ENCODE measurements around the gene KLF16. TPM values are rescaled to one million over a fixed set of nuclear protein-coding genes. Genes with fewer than 3 reads are reported as not detected.

KLF16 gene
- total RNA-seq, 1 donor from 2014 or later, result 52.4 TPM

- no peaks in the 10 kb centered on the region for H3K9me3 Mint-ChIP-seq (ENCODE audit: unreplicated experiment)
- TF ChIP-seq, protein P1, sequence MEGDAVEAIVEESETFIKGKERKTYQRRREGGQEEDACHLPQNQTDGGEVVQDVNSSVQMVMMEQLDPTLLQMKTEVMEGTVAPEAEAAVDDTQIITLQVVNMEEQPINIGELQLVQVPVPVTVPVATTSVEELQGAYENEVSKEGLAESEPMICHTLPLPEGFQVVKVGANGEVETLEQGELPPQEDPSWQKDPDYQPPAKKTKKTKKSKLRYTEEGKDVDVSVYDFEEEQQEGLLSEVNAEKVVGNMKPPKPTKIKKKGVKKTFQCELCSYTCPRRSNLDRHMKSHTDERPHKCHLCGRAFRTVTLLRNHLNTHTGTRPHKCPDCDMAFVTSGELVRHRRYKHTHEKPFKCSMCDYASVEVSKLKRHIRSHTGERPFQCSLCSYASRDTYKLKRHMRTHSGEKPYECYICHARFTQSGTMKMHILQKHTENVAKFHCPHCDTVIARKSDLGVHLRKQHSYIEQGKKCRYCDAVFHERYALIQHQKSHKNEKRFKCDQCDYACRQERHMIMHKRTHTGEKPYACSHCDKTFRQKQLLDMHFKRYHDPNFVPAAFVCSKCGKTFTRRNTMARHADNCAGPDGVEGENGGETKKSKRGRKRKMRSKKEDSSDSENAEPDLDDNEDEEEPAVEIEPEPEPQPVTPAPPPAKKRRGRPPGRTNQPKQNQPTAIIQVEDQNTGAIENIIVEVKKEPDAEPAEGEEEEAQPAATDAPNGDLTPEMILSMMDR (IDR thresholded peaks at IDR 0.05; ENCODE audit: insufficient read depth, low read depth, low read length), result peak; percentile 59
- no peak for TF ChIP-seq EZH2 (IDR thresholded peaks at IDR 0.05; ENCODE audit: insufficient read depth, low read length)
Observed at GRCh38 chr19:1853295-1854038, 9.9 kb downstream of the KLF16 start.

GRCh38 chr19:1852581-1853128, 10.7 kb downstream of the KLF16 start:
- Histone ChIP-seq H3K4me2 (ENCODE audit: low read length) (no peak overlapping the region), H3K9me3 (ENCODE audit: insufficient read depth, low read depth, low read length) (no peaks in the 10 kb centered on the region), H3K27ac (ENCODE audit: low read depth, low read length) (no peak overlapping the region), H3K36me3 (ENCODE audit: insufficient read depth, low read length) (no peaks in the 10 kb centered on the region), H3K4me1 (ENCODE audit: insufficient read depth, low read length) (peaks cover 26% of the 10 kb centered on the region), H3K27me3 (ENCODE audit: insufficient read depth, low read length) (no peaks in the 10 kb centered on the region), H2AFZ (ENCODE audit: low read depth, low read length) (no peak overlapping the region), H3K4me3 (ENCODE audit: insufficient read depth, low read depth, low read length) (no peak overlapping the region), H4K20me1 (ENCODE audit: insufficient read depth, low read length) (peaks cover 71% of the 10 kb centered on the region), H3K79me2 (ENCODE audit: insufficient read depth, low read length) (peaks cover 68% of the 10 kb centered on the region), H3K9ac (ENCODE audit: low read length) (no peak overlapping the region)
- no peaks in the 10 kb centered on the region for H3K36me3 Mint-ChIP-seq (ENCODE audit: low read depth, unreplicated experiment)
- no peak overlapping the region for H3K4me3 Mint-ChIP-seq (ENCODE audit: unreplicated experiment)
- FAIRE-seq, result no peak
- no peak overlapping the region for H3K27ac Mint-ChIP-seq (ENCODE audit: unreplicated experiment)
- H3K4me1 Mint-ChIP-seq (ENCODE audit: low read depth, unreplicated experiment), result peaks cover 14% of the 10 kb centered on the region
- TF ChIP-seq, protein P1 (IDR thresholded peaks at IDR 0.05; ENCODE audit: insufficient read depth, low read depth, low read length), result no peak
- no peak for TF ChIP-seq EZH2 (IDR thresholded peaks at IDR 0.05; ENCODE audit: insufficient read depth, low read length)
- no peaks in the 10 kb centered on the region for H3K27me3 Mint-ChIP-seq (ENCODE audit: low read depth, unreplicated experiment)
- no peaks in the 10 kb centered on the region for H3K9me3 Mint-ChIP-seq (ENCODE audit: unreplicated experiment)
- no peak for DNase-seq (ENCODE audit: low read depth)

More at GRCh38 chr19:1853295-1854038, 9.9 kb downstream of the KLF16 start:
- H2AFZ ChIP-seq (ENCODE audit: low read depth, low read length), result no peak overlapping the region
- H3K27ac Mint-ChIP-seq (ENCODE audit: unreplicated experiment), result no peak overlapping the region
- H3K27me3 ChIP-seq (ENCODE audit: insufficient read depth, low read length), result no peaks in the 10 kb centered on the region
- H3K4me3 Mint-ChIP-seq (ENCODE audit: unreplicated experiment), result peak overlapping the region; percentile 66
- H3K4me2 ChIP-seq (ENCODE audit: low read length), result no peak overlapping the region
- H3K36me3 Mint-ChIP-seq (ENCODE audit: low read depth, unreplicated experiment), result no peaks in the 10 kb centered on the region
- FAIRE-seq (no peak), DNase-seq (ENCODE audit: low read depth) (no peak)
- H3K36me3 ChIP-seq (ENCODE audit: insufficient read depth, low read length), result no peaks in the 10 kb centered on the region
- H3K9me3 ChIP-seq (ENCODE audit: insufficient read depth, low read depth, low read length), result no peaks in the 10 kb centered on the region
- peak overlapping the region; percentile 18 for H3K9ac ChIP-seq (ENCODE audit: low read length)
- peaks cover 14% of the 10 kb centered on the region for H3K4me1 Mint-ChIP-seq (ENCODE audit: low read depth, unreplicated experiment)
- no peak overlapping the region for H3K4me3 ChIP-seq (ENCODE audit: insufficient read depth, low read depth, low read length)
- H3K79me2 ChIP-seq (ENCODE audit: insufficient read depth, low read length), result peaks cover 68% of the 10 kb centered on the region
- peaks cover 77% of the 10 kb centered on the region for H4K20me1 ChIP-seq (ENCODE audit: insufficient read depth, low read length)
- no peaks in the 10 kb centered on the region for H3K27me3 Mint-ChIP-seq (ENCODE audit: low read depth, unreplicated experiment)
- H3K4me1 ChIP-seq (ENCODE audit: insufficient read depth, low read length), result peaks cover 30% of the 10 kb centered on the region
- H3K27ac ChIP-seq (ENCODE audit: low read depth, low read length), result no peak overlapping the region
